ENCODE data around the gene GPC4. TPM values are rescaled to one million over a fixed set of nuclear protein-coding genes. Genes with fewer than 3 reads are reported as not detected.

GPC4 gene
- total and polyA plus RNA-seq, 9 of the 15 experiments (the other 6 are each of a cell fraction or from before 2014, with no cell fraction given), result 0.11 TPM; not detected in 8

DNA sequence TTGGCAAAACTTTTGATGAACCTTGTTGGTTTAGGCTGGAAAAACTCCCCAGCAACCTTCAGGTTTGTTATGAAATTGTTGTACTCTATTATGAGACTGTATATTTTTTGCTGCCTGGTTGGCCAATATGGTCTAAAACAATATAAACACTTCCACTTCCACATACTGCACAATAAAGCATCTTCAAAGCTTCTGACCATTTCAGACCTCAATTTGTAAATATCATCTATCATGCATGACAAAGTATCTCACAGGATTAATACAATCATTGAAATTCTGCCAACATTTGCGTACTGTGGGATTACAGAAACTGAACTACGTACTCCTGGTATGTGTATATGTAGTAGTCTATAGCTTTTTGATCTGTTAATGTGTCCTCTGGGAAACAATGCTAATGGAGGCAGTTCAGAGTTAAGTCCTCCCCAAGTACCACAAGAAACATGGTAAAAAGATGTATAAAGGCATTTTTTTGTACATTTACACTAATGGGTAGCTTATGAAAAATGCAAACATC lies 40.4 kb downstream of the GPC4 start (continued):
- TF ChIP-seq COPS2 (conservative IDR thresholded peaks at IDR 0.05) (no peak), ARID1B (IDR thresholded peaks at IDR 0.05) (no peak), SETDB1 (IDR thresholded peaks at IDR 0.05; ENCODE audit: low read length) (no peak), POLR2H (tag; IDR thresholded peaks at IDR 0.05; ENCODE audit: low read depth) (no peak), KLF6 (CRISPR knock-in tag; IDR thresholded peaks at IDR 0.05; ENCODE audit: borderline replicate concordance) (no peak), EHMT2 (IDR thresholded peaks at IDR 0.05) (no peak), ELF4 (CRISPR knock-in tag; IDR thresholded peaks at IDR 0.05) (no peak), KAT7 (CRISPR knock-in tag; IDR thresholded peaks at IDR 0.05; ENCODE audit: borderline replicate concordance) (no peak)
- TF ChIP-seq, protein P1, sequence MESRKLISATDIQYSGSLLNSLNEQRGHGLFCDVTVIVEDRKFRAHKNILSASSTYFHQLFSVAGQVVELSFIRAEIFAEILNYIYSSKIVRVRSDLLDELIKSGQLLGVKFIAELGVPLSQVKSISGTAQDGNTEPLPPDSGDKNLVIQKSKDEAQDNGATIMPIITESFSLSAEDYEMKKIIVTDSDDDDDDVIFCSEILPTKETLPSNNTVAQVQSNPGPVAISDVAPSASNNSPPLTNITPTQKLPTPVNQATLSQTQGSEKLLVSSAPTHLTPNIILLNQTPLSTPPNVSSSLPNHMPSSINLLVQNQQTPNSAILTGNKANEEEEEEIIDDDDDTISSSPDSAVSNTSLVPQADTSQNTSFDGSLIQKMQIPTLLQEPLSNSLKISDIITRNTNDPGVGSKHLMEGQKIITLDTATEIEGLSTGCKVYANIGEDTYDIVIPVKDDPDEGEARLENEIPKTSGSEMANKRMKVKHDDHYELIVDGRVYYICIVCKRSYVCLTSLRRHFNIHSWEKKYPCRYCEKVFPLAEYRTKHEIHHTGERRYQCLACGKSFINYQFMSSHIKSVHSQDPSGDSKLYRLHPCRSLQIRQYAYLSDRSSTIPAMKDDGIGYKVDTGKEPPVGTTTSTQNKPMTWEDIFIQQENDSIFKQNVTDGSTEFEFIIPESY (CRISPR knock-in tag; IDR thresholded peaks at IDR 0.05), result no peak
- TF ChIP-seq, protein P2, sequence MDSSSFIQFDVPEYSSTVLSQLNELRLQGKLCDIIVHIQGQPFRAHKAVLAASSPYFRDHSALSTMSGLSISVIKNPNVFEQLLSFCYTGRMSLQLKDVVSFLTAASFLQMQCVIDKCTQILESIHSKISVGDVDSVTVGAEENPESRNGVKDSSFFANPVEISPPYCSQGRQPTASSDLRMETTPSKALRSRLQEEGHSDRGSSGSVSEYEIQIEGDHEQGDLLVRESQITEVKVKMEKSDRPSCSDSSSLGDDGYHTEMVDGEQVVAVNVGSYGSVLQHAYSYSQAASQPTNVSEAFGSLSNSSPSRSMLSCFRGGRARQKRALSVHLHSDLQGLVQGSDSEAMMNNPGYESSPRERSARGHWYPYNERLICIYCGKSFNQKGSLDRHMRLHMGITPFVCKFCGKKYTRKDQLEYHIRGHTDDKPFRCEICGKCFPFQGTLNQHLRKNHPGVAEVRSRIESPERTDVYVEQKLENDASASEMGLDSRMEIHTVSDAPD (CRISPR knock-in tag; IDR thresholded peaks at IDR 0.05), result no peak
- TF ChIP-seq, protein P3, sequence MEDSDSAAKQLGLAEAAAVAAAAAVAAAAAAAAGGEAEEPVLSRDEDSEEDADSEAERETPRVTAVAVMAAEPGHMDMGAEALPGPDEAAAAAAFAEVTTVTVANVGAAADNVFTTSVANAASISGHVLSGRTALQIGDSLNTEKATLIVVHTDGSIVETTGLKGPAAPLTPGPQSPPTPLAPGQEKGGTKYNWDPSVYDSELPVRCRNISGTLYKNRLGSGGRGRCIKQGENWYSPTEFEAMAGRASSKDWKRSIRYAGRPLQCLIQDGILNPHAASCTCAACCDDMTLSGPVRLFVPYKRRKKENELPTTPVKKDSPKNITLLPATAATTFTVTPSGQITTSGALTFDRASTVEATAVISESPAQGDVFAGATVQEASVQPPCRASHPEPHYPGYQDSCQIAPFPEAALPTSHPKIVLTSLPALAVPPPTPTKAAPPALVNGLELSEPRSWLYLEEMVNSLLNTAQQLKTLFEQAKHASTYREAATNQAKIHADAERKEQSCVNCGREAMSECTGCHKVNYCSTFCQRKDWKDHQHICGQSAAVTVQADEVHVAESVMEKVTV (CRISPR knock-in tag; IDR thresholded peaks at IDR 0.05), result no peak

Measured in K562 (cell line).